ENCODE results near the gene PTH1R.

DNA sequence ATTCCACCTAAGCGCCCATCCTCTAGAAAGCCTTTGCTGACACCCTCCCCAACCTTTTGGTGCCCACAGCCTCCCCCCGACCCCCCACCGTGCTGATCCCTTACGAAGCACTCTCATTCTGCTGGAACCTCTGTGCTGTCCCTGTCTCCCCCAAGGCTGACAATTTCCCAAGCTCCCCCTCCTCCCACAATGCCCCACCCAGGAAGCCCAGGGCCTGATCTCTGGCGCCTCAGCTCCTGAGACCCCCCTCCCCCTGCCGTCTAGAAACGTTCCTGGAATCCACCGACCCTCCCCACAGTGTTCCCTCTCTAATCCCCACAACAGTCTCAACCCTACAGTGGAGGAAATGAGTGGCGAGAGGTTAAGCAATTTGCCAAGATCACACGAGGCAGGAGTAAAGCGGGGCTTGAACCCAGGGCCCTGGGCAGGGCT, 32.6 kb upstream of the PTH1R start:
- TF ChIP-seq, protein P1, sequence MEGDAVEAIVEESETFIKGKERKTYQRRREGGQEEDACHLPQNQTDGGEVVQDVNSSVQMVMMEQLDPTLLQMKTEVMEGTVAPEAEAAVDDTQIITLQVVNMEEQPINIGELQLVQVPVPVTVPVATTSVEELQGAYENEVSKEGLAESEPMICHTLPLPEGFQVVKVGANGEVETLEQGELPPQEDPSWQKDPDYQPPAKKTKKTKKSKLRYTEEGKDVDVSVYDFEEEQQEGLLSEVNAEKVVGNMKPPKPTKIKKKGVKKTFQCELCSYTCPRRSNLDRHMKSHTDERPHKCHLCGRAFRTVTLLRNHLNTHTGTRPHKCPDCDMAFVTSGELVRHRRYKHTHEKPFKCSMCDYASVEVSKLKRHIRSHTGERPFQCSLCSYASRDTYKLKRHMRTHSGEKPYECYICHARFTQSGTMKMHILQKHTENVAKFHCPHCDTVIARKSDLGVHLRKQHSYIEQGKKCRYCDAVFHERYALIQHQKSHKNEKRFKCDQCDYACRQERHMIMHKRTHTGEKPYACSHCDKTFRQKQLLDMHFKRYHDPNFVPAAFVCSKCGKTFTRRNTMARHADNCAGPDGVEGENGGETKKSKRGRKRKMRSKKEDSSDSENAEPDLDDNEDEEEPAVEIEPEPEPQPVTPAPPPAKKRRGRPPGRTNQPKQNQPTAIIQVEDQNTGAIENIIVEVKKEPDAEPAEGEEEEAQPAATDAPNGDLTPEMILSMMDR (IDR thresholded peaks at IDR 0.05): no peak
- no peak for TF ChIP-seq POLR2A (IDR thresholded peaks at IDR 0.05)
